Measurements from ENCODE around the gene RALA. TPM values are rescaled to one million over a fixed set of nuclear protein-coding genes. Genes with fewer than 3 reads are reported as not detected.
A peak's percentile ranks its signal among the peaks of the same experiment; 100 is the strongest.

Gene RALA
- total RNA-seq, 1 donor from 2014 or later, result 79.2 TPM

DNA sequence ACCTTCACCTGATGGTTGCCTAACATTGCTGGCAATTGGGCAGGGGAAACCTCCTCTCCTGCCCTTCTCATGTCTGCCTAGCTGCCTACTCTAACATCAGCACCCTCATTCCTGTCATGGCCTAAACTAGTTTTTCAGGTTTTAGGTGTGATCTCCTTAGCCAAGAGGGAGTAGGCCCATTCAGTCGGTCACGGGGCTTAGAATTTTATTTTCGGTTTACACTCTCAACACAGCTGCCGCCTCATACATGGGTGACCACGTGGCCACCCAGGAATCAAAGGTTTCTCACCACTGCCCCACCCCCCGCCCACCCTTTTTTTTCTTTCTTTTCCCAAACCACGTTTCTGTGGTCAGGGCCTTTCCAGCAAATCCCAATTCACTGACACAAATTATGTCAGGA is 97.2 kb downstream of the RALA start:
- DNase-seq (ENCODE audit: low read depth), result peak; percentile 37
- Histone ChIP-seq H3K27me3 (ENCODE audit: control insufficient read depth, insufficient read depth, low read length) (no peaks in the 10 kb centered on the region), H3K4me3 (ENCODE audit: low read depth, low read length) (no peak overlapping the region), H3K36me3 (ENCODE audit: control insufficient read depth, insufficient read depth, low read length) (no peaks in the 10 kb centered on the region)
- TF ChIP-seq CTCF (IDR thresholded peaks at IDR 0.05; ENCODE audit: insufficient read depth, low read length, poor library complexity, severe bottlenecking), result no peak

- TF ChIP-seq CTCF (IDR thresholded peaks at IDR 0.05; ENCODE audit: insufficient read depth, low read length, poor library complexity, severe bottlenecking), result no peak
- DNase-seq (ENCODE audit: low read depth), result no peak
These were observed 98.0 kb downstream of the RALA start for GRCh38 chr7:39721345-39721744.

DNA sequence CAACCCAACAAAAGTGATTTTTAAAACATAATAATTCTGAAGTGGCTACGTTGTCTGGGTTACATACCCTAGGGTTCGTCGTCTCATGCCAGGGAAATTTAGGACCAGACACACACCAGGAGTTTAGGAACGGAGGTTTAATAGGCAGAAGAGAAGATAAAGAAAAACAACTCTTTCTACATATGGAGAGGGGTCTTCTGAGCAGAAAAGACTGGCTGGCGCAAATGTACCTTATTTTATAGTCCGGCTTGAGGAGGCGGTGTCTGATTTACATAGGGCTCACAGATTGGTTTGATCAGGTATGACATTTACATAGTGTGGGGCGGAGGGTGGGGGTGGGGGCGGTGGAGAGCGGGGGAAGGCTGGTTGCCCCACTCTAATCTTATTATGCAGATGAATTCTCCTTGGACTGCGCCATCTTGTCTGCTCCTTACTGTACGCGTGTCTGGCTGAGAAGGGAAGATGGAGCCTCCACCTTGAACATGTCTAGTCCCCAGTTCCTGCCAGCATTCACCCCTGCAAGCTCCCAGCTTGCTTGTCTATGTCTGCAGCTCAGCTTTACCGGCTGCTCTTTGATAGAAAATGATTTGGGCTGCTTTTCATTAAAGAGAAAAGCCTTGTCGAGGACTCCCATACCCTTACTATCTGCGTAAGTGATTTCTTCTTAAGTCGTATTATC is 98.7 kb downstream of the RALA start:
- Histone ChIP-seq H3K27me3 (ENCODE audit: control insufficient read depth, insufficient read depth, low read length) (no peaks in the 10 kb centered on the region), H3K4me3 (ENCODE audit: low read depth, low read length) (no peak overlapping the region), H3K36me3 (ENCODE audit: control insufficient read depth, insufficient read depth, low read length) (no peaks in the 10 kb centered on the region)
- no peak for DNase-seq (ENCODE audit: low read depth)
- no peak for TF ChIP-seq CTCF (IDR thresholded peaks at IDR 0.05; ENCODE audit: insufficient read depth, low read length, poor library complexity, severe bottlenecking)

More at GRCh38 chr7:39721345-39721744, 98.0 kb downstream of the RALA start:
- Histone ChIP-seq H3K36me3 (ENCODE audit: control insufficient read depth, insufficient read depth, low read length) (no peaks in the 10 kb centered on the region), H3K4me3 (ENCODE audit: low read depth, low read length) (no peak overlapping the region), H3K27me3 (ENCODE audit: control insufficient read depth, insufficient read depth, low read length) (no peaks in the 10 kb centered on the region)

DNA sequence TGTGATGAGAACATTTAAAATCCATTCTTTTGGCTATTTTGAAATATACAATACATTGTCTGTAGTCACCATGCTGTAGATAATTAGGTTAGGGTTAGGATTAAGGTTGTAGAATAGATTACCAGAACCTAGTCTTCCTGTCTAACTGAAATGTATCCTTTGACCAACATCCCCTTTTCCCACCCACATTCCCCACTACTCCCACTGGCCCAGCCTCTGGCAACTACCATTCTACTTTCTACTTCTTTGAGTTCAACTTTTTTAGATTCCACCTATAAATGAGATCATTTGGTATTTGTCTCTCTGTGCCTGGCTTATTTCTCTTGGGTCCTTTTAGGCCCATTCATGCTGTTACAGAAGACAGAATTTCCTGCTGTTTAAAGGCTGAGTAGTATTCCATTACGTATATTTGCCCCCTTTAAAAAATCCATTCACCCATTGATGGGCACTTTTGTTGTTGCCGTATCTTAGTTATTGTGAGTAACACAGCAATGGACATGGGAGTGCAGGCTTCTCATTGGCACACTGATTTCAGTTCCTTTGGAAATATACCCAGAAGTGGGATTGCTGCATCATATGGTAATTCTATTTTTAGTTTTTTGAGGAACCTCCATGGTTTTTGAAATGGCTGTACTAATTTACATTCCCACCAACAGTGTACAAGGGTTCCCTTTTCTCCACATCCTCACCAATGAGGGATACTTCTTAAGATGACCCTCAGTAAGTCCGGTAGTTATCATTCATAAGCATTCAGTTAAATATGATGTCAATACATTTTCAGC is 104.0 kb downstream of the RALA start:
- Histone ChIP-seq H3K27me3 (ENCODE audit: control insufficient read depth, insufficient read depth, low read length) (no peaks in the 10 kb centered on the region), H3K4me3 (ENCODE audit: low read depth, low read length) (no peak overlapping the region), H3K36me3 (ENCODE audit: control insufficient read depth, insufficient read depth, low read length) (no peaks in the 10 kb centered on the region)
- no peak for DNase-seq (ENCODE audit: low read depth)
- TF ChIP-seq CTCF (IDR thresholded peaks at IDR 0.05; ENCODE audit: insufficient read depth, low read length, poor library complexity, severe bottlenecking), result no peak

DNA sequence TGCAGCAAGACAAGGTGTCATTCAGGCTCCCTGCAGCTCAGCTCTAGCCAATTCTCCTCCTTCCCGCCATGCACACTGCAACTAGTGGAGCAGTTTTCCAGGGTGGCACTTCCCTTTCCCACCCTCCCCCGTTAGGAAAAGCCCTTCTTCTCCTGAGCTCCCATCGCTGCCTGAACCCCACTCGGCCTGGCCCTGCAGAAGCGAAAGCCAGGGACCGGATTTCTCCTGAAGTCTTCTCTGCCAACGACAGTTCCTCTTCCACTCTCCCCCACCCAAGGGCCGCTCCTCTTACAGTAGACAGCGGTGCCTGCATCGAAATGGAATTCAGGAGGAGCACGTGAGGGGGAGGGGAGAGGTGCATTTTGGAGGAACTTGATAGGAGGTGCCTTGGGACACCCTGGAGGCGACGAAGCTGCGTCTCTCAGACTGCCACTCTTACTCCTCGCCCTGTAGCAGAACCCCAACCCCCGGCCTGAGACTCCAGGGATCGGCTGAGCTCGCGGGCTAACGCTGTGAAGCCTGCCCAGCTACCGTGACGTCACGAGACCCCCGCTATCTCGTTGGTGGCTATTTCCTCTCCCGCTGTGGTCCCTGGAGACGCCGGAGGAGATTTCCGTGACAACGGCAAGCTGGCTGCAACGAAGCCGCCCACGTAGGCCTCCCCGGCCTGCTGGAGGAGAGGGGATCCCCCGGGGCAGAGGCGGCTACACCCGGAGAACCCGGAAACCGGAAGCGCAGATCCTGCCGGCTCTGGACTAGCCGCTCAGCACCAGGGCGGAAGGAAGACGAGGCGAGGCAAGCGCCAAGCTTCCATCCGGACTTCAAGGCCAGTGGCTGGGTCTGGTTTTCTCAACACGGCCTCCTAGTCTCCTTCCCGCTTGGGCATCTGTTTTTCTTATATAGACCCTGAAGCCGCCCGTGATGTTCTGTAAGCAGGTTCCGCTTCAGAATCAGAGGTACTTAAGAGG is 109.7 kb downstream of the RALA start:
- H3K36me3 ChIP-seq (ENCODE audit: control insufficient read depth, insufficient read depth, low read length), result no peaks in the 10 kb centered on the region
- TF ChIP-seq CTCF (IDR thresholded peaks at IDR 0.05; ENCODE audit: insufficient read depth, low read length, poor library complexity, severe bottlenecking), result no peak
- DNase-seq (ENCODE audit: low read depth), result peak; percentile 79
- H3K27me3 ChIP-seq (ENCODE audit: control insufficient read depth, insufficient read depth, low read length), result no peaks in the 10 kb centered on the region
- peak overlapping the region; percentile 47 for H3K4me3 ChIP-seq (ENCODE audit: low read depth, low read length)
